Fibroblast of mammary gland (primary cell): Measurements from ENCODE around the gene SLC13A4.
"Not testable (repeated sequence)": the region's sequence is repeated elsewhere in the genome, so short reads cannot be mapped to it uniquely, and the experiment has no call there.

Source experiments
- DNase-seq: peaks from one replicate; pipeline ENCODE4 v3.0.0-alpha.2; 2010; ENCODE audit warnings: low read depth
- H3K4me3 ChIP-seq: 2 replicates; pipeline ENCODE4 v1.5.1; 2011; ENCODE audit warnings: low read depth, mild to moderate bottlenecking, low read length, moderate library complexity; ENCODE audit not compliant: control insufficient read depth
- TF ChIP-seq, protein P1 (sequence below): conservative IDR thresholded peaks from 2 replicates; pipeline ENCODE4 v1.5.1; 2011; ENCODE audit warnings: low read depth, low read length, inconsistent platforms; ENCODE audit not compliant: control insufficient read depth, insufficient read depth

Gene SLC13A4

GRCh38 chr7:135728136-135728669, at the start of gene SLC13A4:
TSS of gene SLC13A4 (minus strand) at chr7:135728186. CDS start at chr7:135727496, 690 bp downstream.
- H3K4me3 ChIP-seq: no peak within 1 kb of the TSS
- DNase-seq: no peak
- TF ChIP-seq, protein P1, sequence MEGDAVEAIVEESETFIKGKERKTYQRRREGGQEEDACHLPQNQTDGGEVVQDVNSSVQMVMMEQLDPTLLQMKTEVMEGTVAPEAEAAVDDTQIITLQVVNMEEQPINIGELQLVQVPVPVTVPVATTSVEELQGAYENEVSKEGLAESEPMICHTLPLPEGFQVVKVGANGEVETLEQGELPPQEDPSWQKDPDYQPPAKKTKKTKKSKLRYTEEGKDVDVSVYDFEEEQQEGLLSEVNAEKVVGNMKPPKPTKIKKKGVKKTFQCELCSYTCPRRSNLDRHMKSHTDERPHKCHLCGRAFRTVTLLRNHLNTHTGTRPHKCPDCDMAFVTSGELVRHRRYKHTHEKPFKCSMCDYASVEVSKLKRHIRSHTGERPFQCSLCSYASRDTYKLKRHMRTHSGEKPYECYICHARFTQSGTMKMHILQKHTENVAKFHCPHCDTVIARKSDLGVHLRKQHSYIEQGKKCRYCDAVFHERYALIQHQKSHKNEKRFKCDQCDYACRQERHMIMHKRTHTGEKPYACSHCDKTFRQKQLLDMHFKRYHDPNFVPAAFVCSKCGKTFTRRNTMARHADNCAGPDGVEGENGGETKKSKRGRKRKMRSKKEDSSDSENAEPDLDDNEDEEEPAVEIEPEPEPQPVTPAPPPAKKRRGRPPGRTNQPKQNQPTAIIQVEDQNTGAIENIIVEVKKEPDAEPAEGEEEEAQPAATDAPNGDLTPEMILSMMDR: no peak

DNA sequence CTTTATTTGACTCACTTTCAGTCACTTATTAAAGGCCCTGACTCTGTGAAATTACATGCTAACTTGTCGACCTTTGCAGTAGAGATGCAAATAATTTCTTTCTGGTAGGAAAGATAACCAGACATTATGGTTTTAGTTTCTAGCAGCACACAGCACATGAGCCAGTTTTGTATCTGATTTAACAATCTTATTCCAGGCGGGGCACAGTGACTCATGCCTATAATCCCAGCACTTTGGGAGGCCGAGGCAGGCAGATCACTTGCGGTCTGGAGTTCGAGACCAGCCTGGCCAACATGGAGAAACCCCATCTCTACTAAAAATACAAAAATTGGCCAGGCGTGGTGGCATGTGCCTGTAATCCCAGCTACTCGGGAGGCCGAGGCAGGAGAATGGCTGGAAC, 47.9 kb upstream of the SLC13A4 start:
- not testable (repeated sequence) for H3K4me3 ChIP-seq, DNase-seq

DNA sequence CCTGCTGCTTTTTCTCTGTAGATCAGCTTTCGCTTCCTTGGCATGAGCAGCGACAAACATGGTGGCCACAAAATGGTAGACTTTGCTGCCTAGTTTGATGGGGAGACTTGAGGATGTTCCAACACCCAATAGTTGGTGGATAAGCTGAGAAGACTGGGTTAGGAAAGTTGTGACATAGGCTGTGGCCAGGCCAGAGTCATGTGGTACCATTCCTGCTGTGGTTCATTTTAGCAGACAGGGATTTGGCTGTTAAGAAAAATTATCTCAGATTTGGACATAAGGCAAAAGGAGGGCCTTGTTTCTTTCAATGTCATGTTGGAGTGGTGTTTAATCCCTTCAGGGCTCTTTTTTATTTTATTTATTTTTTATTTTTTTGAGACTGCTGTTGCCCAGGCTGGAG, 47.2 kb upstream of the SLC13A4 start:
- H3K4me3 ChIP-seq: no peak overlapping the region
- TF ChIP-seq, protein P1: no peak
- no peak for DNase-seq

DNA sequence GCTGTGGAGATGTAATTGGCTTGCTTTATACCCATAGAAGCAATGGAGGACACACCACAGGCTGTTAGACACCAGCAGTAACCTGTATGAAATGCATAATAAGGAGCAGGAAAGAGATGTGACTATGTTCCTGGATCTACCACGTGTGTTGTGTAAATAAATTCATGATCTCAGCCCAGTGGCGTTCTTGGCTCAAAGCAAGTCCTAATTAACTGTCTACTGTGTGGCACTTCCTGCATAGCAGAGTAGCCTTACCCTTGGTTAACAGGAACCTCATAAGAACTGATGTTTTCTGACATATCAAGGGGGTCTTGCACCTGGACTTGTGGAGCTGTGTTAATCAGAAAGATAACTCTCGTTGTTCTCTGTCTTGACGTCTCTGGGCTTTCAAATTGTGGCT, 46.3 kb upstream of the SLC13A4 start:
- TF ChIP-seq, protein P1: no peak
- DNase-seq: no peak

DNA sequence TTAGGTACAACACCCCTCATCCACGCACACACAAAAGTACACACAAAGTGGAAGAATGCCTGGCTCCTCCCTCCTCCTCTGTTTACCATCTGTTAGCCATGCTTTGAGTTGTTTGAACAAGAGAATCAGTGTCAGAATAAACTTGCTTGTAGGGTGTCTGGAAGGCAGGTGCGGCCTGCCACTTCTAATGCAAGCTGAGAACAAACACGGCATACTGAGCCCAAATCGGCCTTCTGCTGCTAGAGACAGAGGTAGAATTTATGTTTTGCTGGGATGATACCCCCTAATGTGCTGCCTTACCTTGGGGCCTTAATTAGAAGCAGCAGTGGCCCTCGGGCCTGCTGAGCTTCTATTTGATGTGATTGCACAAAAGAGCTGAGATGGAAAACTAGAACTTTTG, 45.5 kb upstream of the SLC13A4 start:
- DNase-seq: no peak
- H3K4me3 ChIP-seq: no peak overlapping the region
- TF ChIP-seq, protein P1: no peak

More for the DNA sequence above, 46.3 kb upstream of the SLC13A4 start:
- H3K4me3 ChIP-seq: no peak overlapping the region

DNA sequence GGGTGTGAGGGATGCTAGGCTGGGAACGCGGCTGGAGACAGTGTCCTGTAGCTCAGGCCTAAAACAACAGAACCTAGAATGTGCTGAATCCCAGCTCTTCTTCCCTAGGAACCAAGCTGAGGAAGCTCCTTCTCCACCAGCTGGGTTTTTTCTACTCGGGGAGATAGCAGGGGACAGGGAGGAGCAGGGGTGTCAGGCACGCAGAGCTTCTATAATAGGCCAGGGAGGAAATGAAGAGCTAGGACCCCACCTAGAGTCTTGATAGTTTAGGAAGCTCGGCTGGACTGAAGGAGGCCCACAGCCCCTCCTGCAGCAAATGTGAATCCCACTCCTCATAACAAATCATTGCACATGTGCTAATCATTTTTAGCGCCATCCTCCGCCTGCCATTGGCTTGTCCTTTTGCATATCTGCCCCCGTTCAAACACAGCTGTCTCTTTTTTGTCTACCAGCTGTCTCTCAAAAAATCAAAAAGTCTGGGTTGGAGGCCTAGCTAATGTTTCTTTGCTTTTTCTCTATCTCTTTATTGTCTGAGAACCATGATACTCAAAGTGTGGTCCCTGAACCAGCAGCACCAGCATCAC, 44.7 kb upstream of the SLC13A4 start:
- no peak for DNase-seq
- no peak overlapping the region for H3K4me3 ChIP-seq
- TF ChIP-seq, protein P1: no peak

- TF ChIP-seq, protein P1: no peak
- no peak overlapping the region for H3K4me3 ChIP-seq
- peak; percentile 79 for DNase-seq
These were observed 44.1 kb upstream of the SLC13A4 start for GRCh38 chr7:135771961-135772638.
